ENCODE results near the gene METAP1.
"Not testable (repeated sequence)": the region's sequence is repeated elsewhere in the genome, so short reads cannot be mapped to it uniquely, and the experiment has no call there.

The METAP1 gene

GRCh38 chr4:98998551-98998950 is 3.0 kb downstream of the METAP1 start:
- no peak for DNase-seq

DNA sequence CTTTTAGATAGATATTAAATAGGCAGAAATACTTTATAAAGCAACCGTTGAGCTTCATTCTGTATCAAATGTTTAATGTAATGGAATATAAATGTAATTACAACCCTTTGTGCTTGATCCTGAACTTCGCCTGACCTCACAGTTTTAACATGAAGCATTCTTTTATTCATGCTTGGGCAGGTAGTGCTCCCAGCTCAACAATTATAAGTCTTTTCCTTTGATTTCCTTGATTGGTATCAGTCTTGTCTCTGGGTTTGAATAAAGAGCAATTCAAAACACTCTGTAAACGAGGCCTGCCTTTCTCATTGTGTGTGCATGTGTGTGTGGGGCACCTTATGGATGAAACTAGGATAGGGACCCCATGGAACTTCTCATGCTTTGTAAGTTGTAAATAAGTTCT is 6.8 kb downstream of the METAP1 start:
- no peak for DNase-seq

DNA sequence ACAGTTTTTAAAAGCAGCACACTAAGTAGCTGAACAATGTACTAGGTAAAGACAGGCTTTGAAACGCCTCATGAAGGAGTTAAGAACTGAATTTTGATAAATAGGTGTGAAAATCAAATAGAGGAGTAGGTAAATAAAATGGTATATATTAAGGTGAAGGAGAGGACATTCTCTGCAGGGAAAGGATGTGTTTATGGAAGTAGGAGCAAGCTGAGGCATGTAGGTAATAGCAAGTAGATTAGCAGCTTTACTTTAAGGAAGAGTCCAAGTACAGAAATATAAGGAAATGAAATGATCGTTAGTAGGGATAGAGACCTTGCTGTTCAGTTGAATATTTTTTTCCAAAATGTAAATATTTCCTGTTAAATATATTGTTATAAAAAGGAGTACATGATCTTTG is 12.5 kb downstream of the METAP1 start:
- no peak for DNase-seq

GRCh38 chr4:99011910-99012309 is 16.4 kb downstream of the METAP1 start:
- no peak for DNase-seq

DNA sequence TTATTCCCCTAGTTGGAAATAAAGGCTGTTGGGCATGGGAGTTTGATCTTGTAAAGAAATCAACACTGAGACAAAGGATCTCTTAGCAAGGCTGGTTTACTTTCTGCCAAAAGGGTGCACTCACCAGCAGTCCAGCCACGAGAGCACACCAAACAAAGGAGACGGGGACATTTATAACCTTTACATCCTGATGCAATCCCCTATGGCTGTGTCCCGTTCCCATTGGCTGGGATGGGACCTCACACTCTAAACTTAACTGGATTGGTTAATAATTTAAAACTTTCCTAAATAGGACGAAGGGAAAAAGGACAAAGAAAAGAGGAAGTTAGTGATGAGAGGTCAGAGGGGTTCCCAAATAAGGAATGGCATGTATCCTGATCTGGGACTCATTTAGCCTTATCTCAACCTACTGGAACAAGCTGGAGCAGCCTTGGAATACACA is 17.9 kb downstream of the METAP1 start:
- no peak for DNase-seq

- DNase-seq, result no peak
Measured at GRCh38 chr4:99013884-99014523, 18.5 kb downstream of the METAP1 start.

GRCh38 chr4:99021386-99021785 is 25.9 kb downstream of the METAP1 start:
- DNase-seq, result no peak

GRCh38 chr4:99022566-99022965 is 27.0 kb downstream of the METAP1 start:
- DNase-seq, result no peak

- not testable (repeated sequence) for DNase-seq
Measured at GRCh38 chr4:99023800-99024251, 28.3 kb downstream of the METAP1 start.

DNA sequence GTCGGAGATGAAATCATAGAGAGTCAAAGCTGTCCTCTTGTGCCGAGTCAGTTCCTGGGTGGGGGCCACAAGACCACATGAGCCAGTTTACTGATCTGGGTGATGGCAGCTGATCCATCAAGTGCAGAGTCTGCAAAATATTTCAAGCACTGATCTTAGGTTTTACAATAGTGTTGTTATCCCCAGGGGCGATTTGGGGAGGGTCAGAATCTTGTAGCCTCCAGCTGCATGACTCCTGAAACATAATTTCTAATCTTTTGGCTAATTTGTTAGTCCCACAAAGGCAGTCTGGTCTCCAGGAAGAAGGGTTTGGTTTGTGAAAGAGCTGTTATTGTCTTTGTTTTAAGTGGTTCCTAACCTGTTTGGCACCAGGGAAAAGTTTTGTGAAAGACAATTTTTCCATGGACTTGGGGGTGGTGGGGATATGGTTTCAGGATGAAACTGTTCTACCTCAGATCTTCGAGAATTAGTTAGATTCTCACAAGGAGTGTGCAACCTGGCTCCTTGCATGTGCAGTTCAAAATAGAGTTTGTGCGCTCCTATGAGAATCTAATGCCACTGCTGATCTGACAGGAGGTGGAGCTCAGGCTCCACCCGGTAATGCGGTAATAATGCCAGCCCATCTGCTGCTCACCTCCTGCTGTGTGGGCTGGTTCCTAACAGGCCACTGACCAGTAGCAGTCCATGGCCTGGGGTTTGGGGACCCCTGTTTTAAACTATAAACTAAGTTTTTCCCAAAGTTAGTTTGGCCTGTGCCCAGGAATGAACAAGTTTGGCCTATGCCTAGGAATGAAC is 29.2 kb downstream of the METAP1 start:
- DNase-seq, result no peak

DNA sequence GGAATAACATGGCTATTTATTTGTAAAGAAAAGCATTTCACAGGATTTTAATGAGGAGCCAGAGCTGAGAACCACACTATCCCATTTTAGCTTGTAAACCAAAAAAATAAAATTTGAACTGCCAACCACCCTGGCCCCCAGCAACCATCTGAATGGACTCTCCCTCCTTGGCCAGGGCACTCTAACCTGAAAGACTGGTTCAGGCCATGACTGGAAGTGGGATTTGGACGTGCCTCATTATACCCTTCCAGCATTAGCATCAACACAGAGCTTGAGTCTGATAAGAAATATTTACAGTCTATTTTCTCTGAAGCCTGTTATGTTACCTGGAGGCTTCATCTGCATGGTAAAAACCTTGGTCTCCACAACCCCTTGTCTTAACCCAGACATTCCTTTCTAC is 30.0 kb downstream of the METAP1 start:
- no peak for DNase-seq

- no peak for DNase-seq
Measured at GRCh38 chr4:99027304-99027703, 31.8 kb downstream of the METAP1 start.

GRCh38 chr4:99028187-99028586 is 32.7 kb downstream of the METAP1 start:
- no peak for DNase-seq

DNA sequence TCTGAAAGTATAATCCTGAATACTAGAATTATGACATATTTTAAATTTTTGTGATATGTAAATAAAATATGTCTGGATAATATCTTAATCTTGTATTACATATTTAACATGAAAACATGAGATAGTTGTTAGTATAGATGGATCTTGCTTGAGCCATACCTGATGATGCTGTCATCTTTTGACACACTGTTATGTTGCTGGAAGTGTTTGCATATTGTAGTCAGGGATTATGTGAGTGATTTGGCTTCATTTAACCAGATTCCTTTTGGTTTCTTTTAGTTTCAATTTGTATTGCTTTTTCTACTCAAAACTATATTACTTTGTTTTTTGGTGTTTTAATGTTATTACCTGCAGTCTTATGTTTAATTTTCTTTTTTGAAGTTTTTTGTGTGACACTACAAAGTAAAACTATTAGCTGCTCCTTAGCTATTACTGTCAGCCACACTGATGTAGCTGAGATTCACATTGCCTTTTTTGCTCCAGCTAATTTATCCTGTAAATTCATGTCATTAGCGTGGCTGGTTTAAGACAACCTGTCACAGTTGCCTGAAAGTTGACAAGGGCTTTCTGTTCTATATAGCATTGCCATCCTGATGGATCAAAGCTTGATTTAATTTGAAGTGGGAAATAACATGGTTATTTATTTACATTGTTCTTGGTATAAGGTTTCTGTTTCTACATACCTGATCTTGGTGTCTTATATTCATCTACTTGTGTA is 33.7 kb downstream of the METAP1 start:
- no peak for DNase-seq

DNA sequence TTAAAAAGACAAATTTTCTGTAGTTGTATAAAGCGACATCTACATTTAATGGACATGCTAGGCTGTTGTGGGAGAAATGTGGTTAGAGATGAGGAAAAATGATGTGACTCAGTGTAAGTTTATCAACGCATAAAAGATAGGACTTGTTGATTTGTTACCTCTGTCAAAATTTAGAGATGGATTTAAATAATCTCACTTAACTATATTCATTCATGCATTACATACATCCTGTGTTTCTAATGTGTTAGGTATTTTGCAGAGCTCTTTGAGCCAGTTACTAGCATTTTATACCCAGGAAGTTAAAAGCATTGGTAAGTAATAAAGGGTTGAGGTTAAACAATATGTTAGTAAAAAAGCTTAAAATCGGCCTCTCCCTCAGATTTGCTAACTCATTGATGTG is 34.3 kb downstream of the METAP1 start:
- DNase-seq, result no peak

- DNase-seq, result no peak
Measured at GRCh38 chr4:99033956-99034355, 38.4 kb downstream of the METAP1 start.

GRCh38 chr4:99038213-99038612 is 42.7 kb downstream of the METAP1 start:
- DNase-seq, result no peak

DNA sequence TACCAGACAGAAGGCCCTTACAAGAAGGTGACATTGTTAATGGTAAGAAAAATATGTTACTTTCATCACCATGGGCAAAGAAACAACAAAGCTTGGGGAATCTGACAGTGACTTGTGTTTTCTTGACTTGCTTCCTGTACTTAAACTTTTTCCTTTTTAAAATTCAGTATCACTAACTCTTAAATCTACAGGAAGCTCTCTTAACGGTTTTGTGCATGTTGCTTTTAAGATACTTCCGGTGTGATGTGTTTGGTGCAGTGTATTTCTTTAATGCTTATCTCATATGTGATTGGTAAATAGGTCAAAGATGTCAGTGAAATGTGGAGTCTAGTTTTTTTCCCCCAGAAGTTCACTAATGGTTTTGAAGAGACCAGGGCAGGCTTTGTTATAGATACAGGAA is 47.8 kb downstream of the METAP1 start:
- DNase-seq, result no peak

DNA sequence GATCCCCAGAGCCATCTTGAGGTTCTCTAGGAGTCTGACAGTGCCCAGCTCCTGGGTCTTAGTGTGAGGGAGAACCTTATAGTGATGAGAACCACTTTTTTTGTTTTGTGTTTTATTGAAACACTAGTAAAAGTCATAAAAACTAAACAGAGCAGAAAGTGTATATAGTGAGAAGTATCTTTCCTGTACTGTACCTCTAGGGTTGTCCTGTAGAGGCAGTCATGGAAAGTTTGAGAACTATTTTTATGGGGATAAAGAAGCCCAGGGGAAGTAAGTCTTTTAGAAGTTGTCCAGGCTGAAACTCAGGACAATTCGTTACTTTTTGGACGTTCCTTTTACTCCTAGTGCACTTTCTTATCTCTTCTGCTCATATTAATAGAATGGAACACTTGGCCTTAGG is 52.2 kb downstream of the METAP1 start:
- DNase-seq, result no peak

- DNase-seq, result no peak
Measured at GRCh38 chr4:99052902-99053301, 57.4 kb downstream of the METAP1 start.

DNA sequence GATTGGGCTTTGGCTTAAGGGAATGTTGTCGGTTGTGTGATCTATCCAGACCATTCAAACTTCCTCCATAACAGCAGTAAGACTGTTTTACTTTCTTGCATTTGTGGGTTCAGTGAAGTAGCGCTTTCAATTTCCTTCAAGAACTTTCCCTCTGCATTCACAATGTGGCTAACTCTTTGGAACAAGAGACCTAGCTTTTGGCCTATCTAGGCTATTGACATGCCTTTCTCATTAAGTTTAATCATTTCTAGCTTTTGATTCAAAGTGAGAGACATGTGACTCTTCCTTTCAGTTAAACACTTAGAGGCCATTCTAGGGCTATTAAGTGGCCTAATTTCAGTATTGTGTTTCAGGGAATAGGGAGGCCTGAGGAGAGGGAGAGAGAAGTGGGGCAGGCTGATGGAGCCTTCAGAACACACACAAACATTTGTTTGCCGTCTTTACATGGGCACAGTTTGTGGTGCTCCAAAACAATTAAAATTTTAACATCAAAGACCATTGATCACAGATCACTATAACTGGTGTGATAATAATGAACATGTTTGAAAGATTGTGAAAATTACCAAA is 59.0 kb downstream of the METAP1 start:
- DNase-seq, result no peak

DNA sequence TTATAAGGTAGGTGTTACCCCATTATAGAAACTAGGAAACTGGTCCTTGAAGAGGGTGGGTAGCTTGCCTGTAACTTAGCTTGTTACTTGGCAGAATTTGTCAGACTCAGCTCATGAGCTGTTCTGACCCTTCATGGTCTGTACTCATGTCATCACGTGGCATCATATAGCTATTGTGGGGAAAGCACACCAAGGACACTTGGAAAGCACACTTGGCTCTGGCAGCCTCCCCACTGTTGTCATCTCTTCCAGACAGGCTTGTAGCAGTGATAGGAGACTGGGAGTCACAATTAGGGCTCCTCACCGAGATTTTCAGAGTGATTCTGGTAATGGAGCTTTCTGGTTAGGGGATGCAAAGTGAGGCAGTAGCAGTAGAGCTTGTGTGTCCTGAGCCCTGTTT is 62.7 kb downstream of the METAP1 start:
- DNase-seq, result no peak

GRCh38 chr4:99059550-99059949 is 64.0 kb downstream of the METAP1 start:
- no peak for DNase-seq

Data from CD4-positive, alpha-beta T cell treated with Interferon gamma for 1 hour (primary cell).